IPS-18c (cell line): Measurements from ENCODE around the gene CNTNAP2.

Experiments
- H3K4me3 ChIP-seq: 2 replicates; pipeline ENCODE4 v1.7.0; 2013; ENCODE audit warnings: low read depth, mild to moderate bottlenecking, low read length, moderate library complexity; ENCODE audit not compliant: insufficient read depth
- H3K9me3 ChIP-seq: one replicate; pipeline ENCODE4 v1.6.1; 2013; ENCODE audit warnings: mild to moderate bottlenecking, low read length, moderate library complexity; ENCODE audit not compliant: control insufficient read depth, insufficient read depth

Gene CNTNAP2

GRCh38 chr7:147474862-147475261, 1358.3 kb downstream of the CNTNAP2 start:
- Histone ChIP-seq H3K4me3 (no peak overlapping the region), H3K9me3 (no peaks in the 10 kb centered on the region)

GRCh38 chr7:147477526-147477925, 1360.9 kb downstream of the CNTNAP2 start:
- H3K9me3 ChIP-seq = no peaks in the 10 kb centered on the region
- H3K4me3 ChIP-seq = no peak overlapping the region

GRCh38 chr7:147478796-147479195, 1362.2 kb downstream of the CNTNAP2 start:
- Histone ChIP-seq H3K9me3 (no peaks in the 10 kb centered on the region), H3K4me3 (no peak overlapping the region)

- Histone ChIP-seq H3K9me3 (no peaks in the 10 kb centered on the region), H3K4me3 (no peak overlapping the region)
Observed at GRCh38 chr7:147483634-147484292, 1367.2 kb downstream of the CNTNAP2 start.

GRCh38 chr7:147485660-147486210, 1369.1 kb downstream of the CNTNAP2 start:
- Histone ChIP-seq H3K9me3 (no peaks in the 10 kb centered on the region), H3K4me3 (no peak overlapping the region)

GRCh38 chr7:147492606-147493005, 1376.0 kb downstream of the CNTNAP2 start:
- H3K9me3 ChIP-seq = no peaks in the 10 kb centered on the region
- H3K4me3 ChIP-seq = no peak overlapping the region

GRCh38 chr7:147496209-147496608, 1379.6 kb downstream of the CNTNAP2 start:
- Histone ChIP-seq H3K4me3 (no peak overlapping the region), H3K9me3 (peaks cover 2% of the 10 kb centered on the region)

GRCh38 chr7:147497246-147497645, 1380.6 kb downstream of the CNTNAP2 start:
- Histone ChIP-seq H3K9me3 (peaks cover 2% of the 10 kb centered on the region), H3K4me3 (no peak overlapping the region)

- H3K4me3 ChIP-seq = no peak overlapping the region
- peaks cover 2% of the 10 kb centered on the region for H3K9me3 ChIP-seq
Observed at GRCh38 chr7:147498081-147498480, 1381.5 kb downstream of the CNTNAP2 start.

GRCh38 chr7:147509035-147509501, 1392.5 kb downstream of the CNTNAP2 start:
- Histone ChIP-seq H3K4me3 (no peak overlapping the region), H3K9me3 (no peaks in the 10 kb centered on the region)

GRCh38 chr7:147509541-147510200, 1393.1 kb downstream of the CNTNAP2 start:
- Histone ChIP-seq H3K4me3 (no peak overlapping the region), H3K9me3 (no peaks in the 10 kb centered on the region)

GRCh38 chr7:147510201-147510542, 1393.6 kb downstream of the CNTNAP2 start:
- H3K4me3 ChIP-seq = no peak overlapping the region

GRCh38 chr7:147510923-147511322, 1394.3 kb downstream of the CNTNAP2 start:
- no peak overlapping the region for H3K4me3 ChIP-seq
- H3K9me3 ChIP-seq = no peaks in the 10 kb centered on the region

More at GRCh38 chr7:147510201-147510542, 1393.6 kb downstream of the CNTNAP2 start:
- no peaks in the 10 kb centered on the region for H3K9me3 ChIP-seq

GRCh38 chr7:147513451-147513850, 1396.8 kb downstream of the CNTNAP2 start:
- Histone ChIP-seq H3K9me3 (no peaks in the 10 kb centered on the region), H3K4me3 (no peak overlapping the region)

- Histone ChIP-seq H3K4me3 (no peak overlapping the region), H3K9me3 (no peaks in the 10 kb centered on the region)
Observed at GRCh38 chr7:147516391-147516790, 1399.8 kb downstream of the CNTNAP2 start.

GRCh38 chr7:147519062-147519461, 1402.5 kb downstream of the CNTNAP2 start:
- no peak overlapping the region for H3K4me3 ChIP-seq
- no peaks in the 10 kb centered on the region for H3K9me3 ChIP-seq

- H3K9me3 ChIP-seq = no peaks in the 10 kb centered on the region
Observed at GRCh38 chr7:147523056-147523455, 1406.5 kb downstream of the CNTNAP2 start.

GRCh38 chr7:147524726-147525250, 1408.2 kb downstream of the CNTNAP2 start:
- Histone ChIP-seq H3K4me3 (no peak overlapping the region), H3K9me3 (no peaks in the 10 kb centered on the region)

More at GRCh38 chr7:147523056-147523455, 1406.5 kb downstream of the CNTNAP2 start:
- no peak overlapping the region for H3K4me3 ChIP-seq
